ENCODE data around the gene GRB2. TPM values are rescaled to one million over a fixed set of nuclear protein-coding genes. Genes with fewer than 3 reads are reported as not detected.

Gene GRB2
- total RNA-seq, 1 donor from 2014 or later = 65.7 TPM

DNA sequence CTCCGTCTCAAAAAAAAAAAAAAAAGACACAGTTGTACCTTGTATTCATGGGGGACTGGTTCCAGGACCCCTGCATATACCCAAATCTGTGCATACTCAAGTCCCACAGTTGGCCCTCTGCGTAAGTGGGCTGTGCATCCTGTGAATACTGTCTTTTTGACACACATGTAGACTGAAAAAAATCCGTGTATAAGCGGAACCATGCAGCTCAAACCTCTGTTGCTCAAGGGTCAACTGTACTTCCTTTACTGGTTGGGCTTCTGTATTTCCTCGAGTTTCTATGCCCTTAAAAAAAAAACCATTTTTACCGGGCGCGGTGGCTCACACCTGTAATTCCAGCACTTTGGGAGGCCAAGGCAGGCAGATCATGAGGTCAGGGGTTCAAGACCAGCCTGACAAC lies 52.3 kb downstream of the GRB2 start:
- no peaks in the 10 kb centered on the region for H3K4me1 ChIP-seq
- intact Hi-C loops (cut with DNase I) = no loop called here

DNA sequence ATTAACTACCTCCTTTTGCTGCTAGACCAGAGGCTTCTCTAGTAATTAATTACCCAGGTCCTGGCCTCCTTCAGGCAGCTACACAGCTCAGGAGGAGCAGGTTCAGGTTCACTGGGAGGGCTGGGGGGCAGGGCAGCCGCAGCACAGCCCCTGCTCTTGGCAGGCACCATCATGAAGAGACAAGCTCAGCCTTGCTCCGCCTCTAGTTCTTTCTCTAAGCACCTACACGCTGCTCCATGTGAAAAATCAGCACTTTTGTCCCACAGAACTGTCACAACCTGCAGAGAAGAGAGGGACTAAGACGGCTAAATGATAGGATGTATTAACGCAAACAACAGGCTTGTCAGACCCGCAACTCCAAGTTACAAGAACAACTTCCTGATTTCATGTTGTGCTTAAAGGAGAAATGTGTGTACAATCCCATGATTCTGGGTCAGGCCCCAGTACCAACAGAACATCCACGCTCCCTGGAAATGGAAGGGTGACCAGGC lies 53.4 kb downstream of the GRB2 start:
- Histone ChIP-seq H3K27me3 (no peaks in the 10 kb centered on the region), H3K27ac (no peak overlapping the region), H3K4me3 (no peak overlapping the region), H3K9me3 (no peaks in the 10 kb centered on the region), H3K36me3 (no peaks in the 10 kb centered on the region), H3K4me1 (no peaks in the 10 kb centered on the region)
- intact Hi-C loops (cut with DNase I) = no loop called here
- TF ChIP-seq, protein P1, sequence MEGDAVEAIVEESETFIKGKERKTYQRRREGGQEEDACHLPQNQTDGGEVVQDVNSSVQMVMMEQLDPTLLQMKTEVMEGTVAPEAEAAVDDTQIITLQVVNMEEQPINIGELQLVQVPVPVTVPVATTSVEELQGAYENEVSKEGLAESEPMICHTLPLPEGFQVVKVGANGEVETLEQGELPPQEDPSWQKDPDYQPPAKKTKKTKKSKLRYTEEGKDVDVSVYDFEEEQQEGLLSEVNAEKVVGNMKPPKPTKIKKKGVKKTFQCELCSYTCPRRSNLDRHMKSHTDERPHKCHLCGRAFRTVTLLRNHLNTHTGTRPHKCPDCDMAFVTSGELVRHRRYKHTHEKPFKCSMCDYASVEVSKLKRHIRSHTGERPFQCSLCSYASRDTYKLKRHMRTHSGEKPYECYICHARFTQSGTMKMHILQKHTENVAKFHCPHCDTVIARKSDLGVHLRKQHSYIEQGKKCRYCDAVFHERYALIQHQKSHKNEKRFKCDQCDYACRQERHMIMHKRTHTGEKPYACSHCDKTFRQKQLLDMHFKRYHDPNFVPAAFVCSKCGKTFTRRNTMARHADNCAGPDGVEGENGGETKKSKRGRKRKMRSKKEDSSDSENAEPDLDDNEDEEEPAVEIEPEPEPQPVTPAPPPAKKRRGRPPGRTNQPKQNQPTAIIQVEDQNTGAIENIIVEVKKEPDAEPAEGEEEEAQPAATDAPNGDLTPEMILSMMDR (IDR thresholded peaks at IDR 0.05) = no peak
- no peak for DNase-seq (ENCODE audit: low spot score in 2 of 2)

More for the DNA sequence above, 52.3 kb downstream of the GRB2 start:
- DNase-seq (ENCODE audit: low spot score in 2 of 2) = no peak
- Histone ChIP-seq H3K27me3 (no peaks in the 10 kb centered on the region), H3K4me3 (no peak overlapping the region), H3K36me3 (no peaks in the 10 kb centered on the region), H3K27ac (no peak overlapping the region), H3K9me3 (no peaks in the 10 kb centered on the region)
- TF ChIP-seq, protein P1 (IDR thresholded peaks at IDR 0.05) = no peak

DNA sequence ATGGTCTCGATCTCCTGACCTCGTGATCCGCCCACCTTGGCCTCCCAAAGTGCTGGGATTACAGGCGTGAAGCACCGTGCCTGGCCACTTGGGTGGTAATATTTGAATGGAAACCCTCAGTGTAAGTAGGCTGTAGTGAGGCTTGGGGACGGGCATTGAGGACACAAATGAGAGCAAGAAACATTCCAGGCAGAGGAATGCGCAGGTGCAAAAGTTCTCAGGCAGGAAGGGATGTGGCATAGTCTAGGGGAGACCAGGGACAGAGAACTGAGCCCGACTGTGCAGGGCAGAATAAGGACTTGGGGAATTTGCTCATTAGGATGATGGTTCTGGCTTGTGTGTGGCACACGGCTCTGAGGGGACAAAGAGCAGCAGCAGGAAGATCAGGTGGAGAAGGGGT lies 54.8 kb downstream of the GRB2 start:
- DNase-seq (ENCODE audit: low spot score in 2 of 2) = no peak
- intact Hi-C loops (cut with DNase I) = no loop called here
- no peak overlapping the region for H3K4me3 ChIP-seq
- no peak overlapping the region for H3K27ac ChIP-seq
- TF ChIP-seq, protein P1 (IDR thresholded peaks at IDR 0.05) = no peak
- H3K36me3 ChIP-seq = no peaks in the 10 kb centered on the region
- no peaks in the 10 kb centered on the region for H3K9me3 ChIP-seq
- no peaks in the 10 kb centered on the region for H3K27me3 ChIP-seq
- peaks cover 0 to 3% of the 10 kb centered on the region in 2 donors for H3K4me1 ChIP-seq

DNA sequence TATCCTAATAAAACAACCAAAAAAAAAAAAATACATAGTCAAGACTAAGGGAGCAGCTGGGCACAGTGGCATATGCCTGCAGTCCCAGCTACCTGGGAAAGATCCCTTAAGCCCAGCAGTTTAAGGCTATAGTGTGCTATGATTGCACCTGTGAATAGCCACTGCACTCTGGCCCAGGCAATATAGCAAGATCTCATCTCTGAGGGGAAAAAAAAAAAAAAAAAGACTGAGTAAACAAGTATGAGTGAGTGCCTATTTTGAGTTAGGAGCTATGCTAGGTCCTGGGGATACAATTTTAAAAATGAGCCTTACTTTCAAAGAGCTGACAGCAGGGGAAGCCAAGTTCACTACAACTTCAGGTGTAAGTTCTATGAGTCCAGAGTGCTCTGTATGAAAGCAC lies 55.4 kb downstream of the GRB2 start:
- peaks cover 0 to 3% of the 10 kb centered on the region in 2 donors for H3K4me1 ChIP-seq
- H3K36me3 ChIP-seq = no peaks in the 10 kb centered on the region
- no peak overlapping the region for H3K4me3 ChIP-seq
- intact Hi-C loops (cut with DNase I) = no loop called here
- no peaks in the 10 kb centered on the region for H3K27me3 ChIP-seq
- TF ChIP-seq, protein P1 (IDR thresholded peaks at IDR 0.05) = no peak
- no peak overlapping the region for H3K27ac ChIP-seq
- H3K9me3 ChIP-seq = no peaks in the 10 kb centered on the region
- DNase-seq (ENCODE audit: low spot score in 2 of 2) = no peak

DNA sequence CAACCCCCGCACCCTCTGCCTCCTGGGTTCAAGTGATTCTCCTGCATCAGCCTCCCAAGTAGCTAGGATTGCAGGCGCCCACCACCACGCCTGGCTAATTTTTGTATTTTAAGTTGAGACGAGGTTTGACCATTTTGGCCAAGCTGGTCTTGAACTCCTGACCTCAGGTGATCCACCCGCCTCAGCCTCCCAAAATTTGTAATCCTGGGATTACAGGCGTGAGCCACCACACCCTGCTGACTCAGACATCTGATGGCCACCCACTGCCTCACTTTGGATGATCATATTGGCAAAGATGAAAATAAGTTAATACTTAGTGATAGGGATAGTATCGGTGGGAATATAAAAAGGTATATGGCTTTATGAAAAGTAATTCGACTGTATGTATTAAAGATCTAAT lies 55.9 kb downstream of the GRB2 start:
- intact Hi-C loops (cut with DNase I) = no loop called here

More for the DNA sequence above, 55.9 kb downstream of the GRB2 start:
- Histone ChIP-seq H3K36me3 (no peaks in the 10 kb centered on the region), H3K27ac (no peak overlapping the region), H3K4me3 (no peak overlapping the region), H3K9me3 (no peaks in the 10 kb centered on the region), H3K4me1 (peaks cover 0 to 3% of the 10 kb centered on the region in 2 donors), H3K27me3 (no peaks in the 10 kb centered on the region)
- DNase-seq (ENCODE audit: low spot score in 2 of 2) = no peak
- TF ChIP-seq, protein P1 (IDR thresholded peaks at IDR 0.05) = no peak

Data from ascending aorta (tissue), 2 donors.